ENCODE measurements around the gene ART1.

DNA sequence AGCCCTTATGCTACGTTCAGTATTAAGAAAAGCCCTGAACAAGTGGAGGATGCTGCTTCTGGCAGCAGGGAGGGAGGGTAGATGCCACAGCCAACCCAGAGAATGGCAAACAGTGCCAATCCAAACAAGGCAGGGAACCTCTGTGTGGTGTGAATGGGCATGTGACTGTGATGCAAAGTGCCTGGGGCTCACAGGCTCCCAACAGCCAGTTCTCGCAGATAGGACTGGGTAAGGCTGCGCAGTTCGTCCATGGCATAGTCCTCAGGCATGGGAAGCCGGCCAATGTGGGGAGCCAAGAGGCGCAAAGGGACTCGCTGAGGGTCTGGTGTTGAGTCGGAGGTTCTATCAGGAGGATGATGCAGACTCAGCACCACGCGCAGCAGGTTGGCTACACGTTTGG lies 31.0 kb downstream of the ART1 start:
- TF ChIP-seq, protein P1, sequence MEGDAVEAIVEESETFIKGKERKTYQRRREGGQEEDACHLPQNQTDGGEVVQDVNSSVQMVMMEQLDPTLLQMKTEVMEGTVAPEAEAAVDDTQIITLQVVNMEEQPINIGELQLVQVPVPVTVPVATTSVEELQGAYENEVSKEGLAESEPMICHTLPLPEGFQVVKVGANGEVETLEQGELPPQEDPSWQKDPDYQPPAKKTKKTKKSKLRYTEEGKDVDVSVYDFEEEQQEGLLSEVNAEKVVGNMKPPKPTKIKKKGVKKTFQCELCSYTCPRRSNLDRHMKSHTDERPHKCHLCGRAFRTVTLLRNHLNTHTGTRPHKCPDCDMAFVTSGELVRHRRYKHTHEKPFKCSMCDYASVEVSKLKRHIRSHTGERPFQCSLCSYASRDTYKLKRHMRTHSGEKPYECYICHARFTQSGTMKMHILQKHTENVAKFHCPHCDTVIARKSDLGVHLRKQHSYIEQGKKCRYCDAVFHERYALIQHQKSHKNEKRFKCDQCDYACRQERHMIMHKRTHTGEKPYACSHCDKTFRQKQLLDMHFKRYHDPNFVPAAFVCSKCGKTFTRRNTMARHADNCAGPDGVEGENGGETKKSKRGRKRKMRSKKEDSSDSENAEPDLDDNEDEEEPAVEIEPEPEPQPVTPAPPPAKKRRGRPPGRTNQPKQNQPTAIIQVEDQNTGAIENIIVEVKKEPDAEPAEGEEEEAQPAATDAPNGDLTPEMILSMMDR (IDR thresholded peaks at IDR 0.05), result no peak
- TF ChIP-seq POLR2A (IDR thresholded peaks at IDR 0.05), result no peak

Data from lower leg skin (tissue), 3 donors.